Measurements from ENCODE around the gene VPS45. TPM values are rescaled to one million over a fixed set of nuclear protein-coding genes. Genes with fewer than 3 reads are reported as not detected.

VPS45 gene
- polyA plus RNA-seq, 1 of the 3 experiments (the other 2 are of a cell fraction) = 31.5 TPM

- TF ChIP-seq USF2 (IDR thresholded peaks at IDR 0.05; ENCODE audit: borderline replicate concordance, low read depth, low read length) (no peak), REST (IDR thresholded peaks at IDR 0.05; ENCODE audit: low read depth, low read length) (no peak), MEF2A (IDR thresholded peaks at IDR 0.05; ENCODE audit: borderline replicate concordance, low read depth) (no peak), FOXM1 (IDR thresholded peaks at IDR 0.05; ENCODE audit: low read depth) (no peak)
These were observed 92.0 kb downstream of the VPS45 start (continued) for GRCh38 chr1:150159550-150159949.

GRCh38 chr1:150160964-150161621, 93.5 kb downstream of the VPS45 start:
- Histone ChIP-seq H3K36me3 (replicated peaks in 1 of 2; ENCODE audit: control insufficient read depth in 1 of 2, insufficient read depth in 2 of 2, low read length in 1 of 2) (peaks cover 25 to 33% of the 10 kb centered on the region in 2 experiments), H3K9ac (no peak overlapping the region), H3K4me3 (ENCODE audit: low read depth in 2 of 2, low read length in 1 of 2) (no peak overlapping the region), H3K4me2 (no peak overlapping the region), H3K9me3 (no peaks in the 10 kb centered on the region), H2AFZ (ENCODE audit: low read depth) (no peak overlapping the region), H3K4me1 (ENCODE audit: control insufficient read depth in 1 of 2, insufficient read depth in 2 of 2, low read depth in 1 of 2, low read length in 1 of 2) (peaks cover 31 to 51% of the 10 kb centered on the region in 2 experiments), H3K79me2 (ENCODE audit: insufficient read depth) (peaks cover 15% of the 10 kb centered on the region), H3K27me3 (ENCODE audit: insufficient read depth) (no peaks in the 10 kb centered on the region), H3K9me2 (no peaks in the 10 kb centered on the region), H3F3A (replicated peaks; ENCODE audit: insufficient read depth) (peaks cover 50% of the 10 kb centered on the region), H3K27ac (ENCODE audit: low read depth in 2 of 2, low read length in 1 of 2) (peak overlapping the region; percentile 94 to 95), H4K20me1 (ENCODE audit: insufficient read depth) (no peaks in the 10 kb centered on the region)
- ChIA-PET CTCF (interaction anchor here (0.6 to 8.6 kb wide), 8 partner anchors 6 to 1112 kb away, joined by 3 to 87 read pairs (median 6); no protein-coding TSS in a partner anchor), POLR2A (interaction anchor here (0.8 to 2.2 kb wide), 4 partner anchors 8 to 274 kb away, joined by 4 to 10 read pairs (median 6); partner anchors contain the start of gene VPS45)
- no peak for DNase-seq
- TF ChIP-seq RXRA (IDR thresholded peaks at IDR 0.05; ENCODE audit: borderline replicate concordance, low read depth) (no peak), RAD21 (IDR thresholded peaks at IDR 0.05; ENCODE audit: low read length) (no peak), FOSL2 (IDR thresholded peaks at IDR 0.05; ENCODE audit: borderline replicate concordance, low read depth) (no peak)
- WGBS (ENCODE audit: low lambda C conversion rate) = 97% methylated on average over 7 of the region's 7 CpGs
